Esophagus muscularis mucosa (tissue), 4 donors: ENCODE results near the gene LAMB1. TPM values are rescaled to one million over a fixed set of nuclear protein-coding genes. Genes with fewer than 3 reads are reported as not detected.

Source experiments
- DNase-seq: peaks from one replicate; pipeline ENCODE4 v3.0.0-alpha.2; 2017; ENCODE audit errors: extremely low spot score
- H3K27ac ChIP-seq, 4 donors: fragments of 200-600 bp; sonication (generic); replicated peaks in 1 of 4; 1 replicate in 3 of 4; 2 replicates in 1 of 4; pipeline ENCODE4 v1.5.1; 2016 to 2019; ENCODE audit warnings: mild to moderate bottlenecking in 1 of 4
- H3K27me3 ChIP-seq, 4 donors: fragments of 200-600 bp; sonication (generic); one replicate each; pipeline versions ENCODE4 v1.5.1 to v1.6.0; 2016 to 2019
- H3K36me3 ChIP-seq, 4 donors: fragments of 200-600 bp; sonication (generic); one replicate each; pipeline ENCODE4 v1.5.1; 2016 to 2019
- H3K4me1 ChIP-seq, 4 donors: fragments of 200-600 bp; sonication (generic); one replicate each; pipeline ENCODE4 v1.5.1; 2016 to 2019
- H3K4me3 ChIP-seq, 4 donors: fragments of 200-600 bp; sonication (generic); 1 replicate in 2 of 4; 2 replicates in 2 of 4; pipeline ENCODE4 v1.5.1; 2016 to 2019; ENCODE audit warnings: mild to moderate bottlenecking in 4 of 4, moderate library complexity in 1 of 4
- H3K9me3 ChIP-seq, 4 donors: fragments of 200-600 bp; sonication (generic); 1 replicate in 3 of 4; 2 replicates in 1 of 4; pipeline ENCODE4 v1.5.1; 2016 to 2019
- CTCF ChIP-seq, 3 experiments: fragments of 200-600 bp in 2 of 3; fragments of 450-650 bp in 1 of 3; sonication (generic) in 2 of 3; IDR thresholded peaks; one replicate each; pipeline ENCODE4 v1.5.1; 2017 to 2019; ENCODE audit warnings: antibody characterized with exemption in 3 of 3, mild to moderate bottlenecking in 2 of 3, moderate library complexity in 1 of 3
- EP300 ChIP-seq: sonication (generic); formaldehyde crosslinking; IDR thresholded peaks from one replicate; pipeline ENCODE4 v1.6.1; 2017; ENCODE audit warnings: antibody characterized with exemption
- POLR2A ChIP-seq: fragments of 450-650 bp; IDR thresholded peaks from one replicate; pipeline ENCODE4 v1.6.1; 2017; ENCODE audit warnings: antibody characterized with exemption, moderate library complexity, mild to moderate bottlenecking, low read depth
- POLR2AphosphoS5 ChIP-seq, 2 donors: sonication (generic); formaldehyde crosslinking; IDR thresholded peaks; one replicate each; pipeline ENCODE4 v1.6.1; 2017; ENCODE audit warnings: antibody characterized with exemption in 2 of 2
- WGBS: methylation state at CpG from one replicate; pipeline ENCODE4 v1.1.5; 2018; 5-methylcytosine and 5-hydroxymethylcytosine counted together
- intact Hi-C: fragments of 100-400 bp; cut with DNase I; formaldehyde crosslinking; loops from one replicate; pipeline ENCODE4 v1.15.1; 2023
- total RNA-seq, 4 donors: library from RNA; depleted of rRNA; stranded (reverse); fragments of >200 nt; gene quantifications; one replicate each; pipeline versions ENCODE4 v1.1.0 to v1.2.1, GENCODE V29; 2016

LAMB1 gene
- total RNA-seq, 4 donors from 2014 or later: 167 to 240 (median 219) TPM

GRCh38 chr7:108046952-108047506 lies 44.1 kb upstream of the LAMB1 start:
- Histone ChIP-seq H3K4me3 (no peak overlapping the region), H3K9me3 (no peaks in the 10 kb centered on the region), H3K27me3 (no peaks in the 10 kb centered on the region), H3K4me1 (peaks cover 0 to 16% (median 13%) of the 10 kb centered on the region in 4 donors), H3K36me3 (no peaks in the 10 kb centered on the region), H3K27ac (no peak overlapping the region)
- intact Hi-C loops: no loop called here
- TF ChIP-seq EP300: no peak
- no peak for TF ChIP-seq POLR2A
- DNase-seq: no peak
- WGBS: 91% methylated on average over 6 of the region's 6 CpGs

GRCh38 chr7:108045669-108046068 lies 42.7 kb upstream of the LAMB1 start:
- DNase-seq: no peak
- WGBS: 70% methylated on average over 1 of the region's 1 CpG
- Histone ChIP-seq H3K36me3 (no peaks in the 10 kb centered on the region), H3K4me1 (peaks cover 0 to 14% (median 11%) of the 10 kb centered on the region in 4 donors), H3K4me3 (no peak overlapping the region), H3K27ac (peak overlapping the region in 3 of 4 donors; percentile 22 to 31 (median 27)), H3K27me3 (no peaks in the 10 kb centered on the region), H3K9me3 (no peaks in the 10 kb centered on the region)
- no peak for TF ChIP-seq POLR2AphosphoS5 (IDR thresholded peaks at IDR 0.05)
- TF ChIP-seq CTCF (IDR thresholded peaks at IDR 0.05): no peak
- TF ChIP-seq POLR2A: no peak
- TF ChIP-seq EP300: no peak
- intact Hi-C loops: no loop called here

DNA sequence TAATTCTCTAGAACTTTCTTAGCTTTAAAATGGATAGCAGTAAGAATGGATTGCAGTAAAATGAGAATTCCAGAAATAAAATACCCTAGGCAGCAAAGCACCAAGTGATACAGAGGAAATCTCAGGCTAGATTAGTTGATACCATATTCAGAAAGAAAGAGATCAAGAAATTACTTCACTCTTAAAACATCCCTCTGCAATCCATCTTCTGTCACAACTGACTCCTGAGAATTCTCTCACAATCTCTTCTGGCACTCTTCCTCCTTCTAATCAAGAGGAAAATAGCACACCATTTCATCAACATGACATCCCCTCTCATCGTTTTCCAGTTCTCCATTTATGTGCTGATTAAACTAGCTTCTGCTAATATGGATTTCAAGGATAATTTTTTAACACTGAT lies 42.2 kb upstream of the LAMB1 start:
- no peak for TF ChIP-seq CTCF (IDR thresholded peaks at IDR 0.05)
- no peak for TF ChIP-seq POLR2A
- TF ChIP-seq POLR2AphosphoS5 (IDR thresholded peaks at IDR 0.05): no peak
- no peak for TF ChIP-seq EP300
- H3K4me3 ChIP-seq: no peak overlapping the region
- no peaks in the 10 kb centered on the region for H3K36me3 ChIP-seq
- H3K27me3 ChIP-seq: no peaks in the 10 kb centered on the region
- intact Hi-C loops: no loop called here
- peak overlapping the region in 3 of 4 donors; percentile 22 to 31 (median 27) for H3K27ac ChIP-seq
- WGBS: 10% methylated on average over 1 of the region's 1 CpG
- DNase-seq: no peak
- H3K4me1 ChIP-seq: peaks cover 0 to 12% (median 10%) of the 10 kb centered on the region in 4 donors
- no peaks in the 10 kb centered on the region for H3K9me3 ChIP-seq

DNA sequence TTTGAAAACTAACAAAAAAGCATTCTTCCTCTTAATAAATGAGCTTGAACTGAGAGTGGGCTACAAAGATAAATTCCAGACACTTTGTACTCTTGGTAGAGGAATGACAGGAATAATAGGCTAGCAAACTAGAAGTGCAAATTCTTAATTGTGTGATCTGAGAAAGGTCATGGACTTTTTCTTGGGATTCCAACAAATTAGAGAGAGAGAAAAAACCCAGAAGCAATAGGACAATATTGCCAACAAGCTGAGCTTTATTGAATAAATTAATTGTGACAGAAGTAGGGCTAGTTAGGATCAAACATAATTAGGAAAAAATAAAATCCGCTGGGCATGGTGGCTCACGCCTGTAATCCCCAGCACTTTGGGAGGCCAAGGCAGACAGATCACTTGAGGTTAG lies 41.4 kb upstream of the LAMB1 start:
- H3K27ac ChIP-seq: no peak overlapping the region
- intact Hi-C loops: no loop called here

DNA sequence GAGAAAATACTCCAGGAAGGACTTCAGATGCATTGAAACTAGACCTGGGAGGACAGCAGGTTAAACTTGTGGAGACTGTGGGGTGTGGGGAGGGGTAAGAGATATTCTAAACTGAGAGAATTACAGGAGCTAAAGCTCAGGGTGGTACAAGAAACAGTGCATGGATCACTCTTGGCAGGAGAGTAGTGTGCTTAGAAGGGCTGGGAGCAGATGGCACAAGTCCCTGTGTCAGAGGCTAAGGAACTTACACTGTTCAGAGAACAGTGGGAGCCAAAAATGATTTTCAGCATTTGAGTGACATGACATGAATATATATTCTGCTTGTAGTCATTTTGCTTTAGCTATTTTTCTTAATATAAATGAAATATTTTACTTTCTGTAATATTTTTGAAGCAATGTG lies 36.0 kb upstream of the LAMB1 start:
- intact Hi-C loops: no loop called here
- Histone ChIP-seq H3K9me3 (no peaks in the 10 kb centered on the region), H3K27ac (no peak overlapping the region), H3K27me3 (no peaks in the 10 kb centered on the region), H3K36me3 (no peaks in the 10 kb centered on the region), H3K4me3 (no peak overlapping the region), H3K4me1 (peaks cover 0 to 13% (median 7%) of the 10 kb centered on the region in 4 donors)
- DNase-seq: no peak
- no peak for TF ChIP-seq CTCF (IDR thresholded peaks at IDR 0.05)
- TF ChIP-seq POLR2AphosphoS5 (IDR thresholded peaks at IDR 0.05): no peak
- TF ChIP-seq EP300: no peak
- TF ChIP-seq POLR2A: no peak

More for the DNA sequence above, 41.4 kb upstream of the LAMB1 start:
- no peaks in the 10 kb centered on the region for H3K9me3 ChIP-seq
- 71% methylated on average over 2 of the region's 2 CpGs for WGBS
- TF ChIP-seq EP300 (no peak), POLR2AphosphoS5 (IDR thresholded peaks at IDR 0.05) (no peak), POLR2A (no peak), CTCF (IDR thresholded peaks at IDR 0.05) (no peak)
- H3K4me3 ChIP-seq: no peak overlapping the region
- peaks cover 0 to 12% (median 10%) of the 10 kb centered on the region in 4 donors for H3K4me1 ChIP-seq
- no peaks in the 10 kb centered on the region for H3K27me3 ChIP-seq
- no peaks in the 10 kb centered on the region for H3K36me3 ChIP-seq
- no peak for DNase-seq
